Stimulated activated CD8-positive, alpha-beta memory T cell treated with anti-CD3 and anti-CD28 coated beads, Interleukin-4, amount 100 ng/mL, for 4 hours (primary cell): Measurements from ENCODE around the gene NCKAP1.
"Not testable (repeated sequence)": the region's sequence is repeated elsewhere in the genome, so short reads cannot be mapped to it uniquely, and the experiment has no call there.

Experiments
- DNase-seq, 2 donors: peaks; one replicate each; pipeline ENCODE4 v3.0.0-alpha.2; 2020; ENCODE audit warnings: low read depth in 2 of 2, low spot score in 1 of 2

NCKAP1 gene

DNA sequence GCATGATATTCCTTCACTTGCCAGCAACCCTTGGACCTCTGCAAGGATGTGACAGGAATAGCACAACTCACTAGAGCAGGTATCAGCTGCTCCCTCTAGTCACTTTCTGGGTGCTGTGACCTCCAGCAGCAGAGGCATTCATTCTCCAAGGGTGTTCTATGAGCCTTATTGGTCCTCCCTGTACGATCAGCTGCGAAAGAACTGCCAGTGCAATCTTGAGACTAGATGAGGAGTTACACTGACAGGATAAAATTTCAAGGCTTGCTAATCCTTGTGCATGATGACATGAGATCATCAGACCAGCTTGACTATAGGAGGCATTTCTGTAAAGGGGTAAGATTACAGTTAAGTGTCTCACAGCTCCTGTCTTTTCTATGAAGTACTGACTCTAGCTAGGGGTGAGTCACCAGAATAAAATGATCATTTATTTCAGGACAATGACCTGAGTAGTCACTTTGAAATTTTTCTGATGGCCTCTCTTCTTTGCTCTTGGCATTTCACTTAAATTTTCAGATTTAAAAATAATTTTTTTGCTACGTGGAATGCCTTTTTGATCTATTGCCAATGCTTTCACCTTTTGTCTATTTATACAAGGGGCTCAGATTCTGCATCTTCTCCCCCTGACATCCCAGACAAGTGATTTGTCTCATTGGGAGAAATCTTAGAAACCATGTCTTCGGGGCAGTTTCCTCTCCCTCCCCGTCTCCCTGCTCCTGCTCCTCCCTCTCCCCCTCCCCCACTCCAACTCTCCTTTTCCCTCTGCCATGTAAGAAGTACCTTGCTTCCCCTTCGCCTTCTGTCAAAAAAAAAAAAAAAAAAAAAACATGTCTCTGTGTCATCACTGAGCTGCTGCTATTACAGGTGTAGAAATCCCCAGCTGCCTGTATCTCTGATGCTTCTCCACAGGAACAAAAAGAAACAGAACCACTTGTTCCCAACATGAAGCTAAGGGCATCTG, 122.6 kb downstream of the NCKAP1 start:
- no peak for DNase-seq

- no peak for DNase-seq
These were observed 123.4 kb downstream of the NCKAP1 start for GRCh38 chr2:182914852-182915251.

DNA sequence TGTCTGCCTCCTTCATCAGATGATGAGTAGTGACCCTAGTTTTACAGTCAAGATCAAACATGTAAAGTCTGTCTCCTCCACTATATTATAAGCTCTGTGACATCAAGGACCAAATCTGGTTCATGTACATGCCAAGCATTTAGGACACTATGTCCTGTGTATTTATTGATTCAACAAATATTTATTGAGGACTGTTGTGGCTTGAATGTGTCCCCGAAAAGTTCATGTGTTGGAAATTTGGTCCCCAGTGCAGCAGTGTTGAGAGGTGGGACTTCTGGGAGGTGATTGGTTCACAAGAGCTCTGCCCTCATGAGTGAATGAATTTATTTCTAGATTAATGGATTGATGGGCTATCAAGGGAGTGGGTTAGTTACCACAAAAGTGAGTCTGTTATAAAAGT, 125.2 kb downstream of the NCKAP1 start:
- no peak for DNase-seq

DNA sequence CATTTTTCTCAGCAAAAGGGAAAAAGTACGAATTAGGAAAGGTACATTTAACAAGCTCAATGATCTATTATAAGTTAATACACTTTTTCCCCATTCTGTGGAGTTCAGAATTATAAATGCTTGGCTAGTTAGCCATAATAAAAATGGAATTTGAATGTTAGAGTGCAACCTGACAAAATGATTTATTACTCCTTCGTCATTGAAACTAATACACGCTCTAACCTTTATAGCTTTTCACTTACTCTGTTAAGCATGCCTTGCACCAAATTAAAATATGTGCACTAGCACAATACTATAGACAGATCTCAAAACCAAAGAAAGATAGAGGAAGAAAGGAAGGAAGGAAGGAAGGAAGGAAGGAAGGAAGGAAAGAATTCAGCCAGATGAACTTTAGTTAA, 125.7 kb downstream of the NCKAP1 start:
- no peak for DNase-seq

- DNase-seq, result no peak
These were observed 126.3 kb downstream of the NCKAP1 start for GRCh38 chr2:182911813-182912517.

- no peak for DNase-seq
These were observed 127.3 kb downstream of the NCKAP1 start for GRCh38 chr2:182910965-182911364.

- DNase-seq, result no peak
These were observed 131.0 kb downstream of the NCKAP1 start for GRCh38 chr2:182907081-182907830.

- DNase-seq, result no peak
These were observed 131.8 kb downstream of the NCKAP1 start for GRCh38 chr2:182906454-182906853.

GRCh38 chr2:182904844-182905243, 133.4 kb downstream of the NCKAP1 start:
- DNase-seq, result no peak

GRCh38 chr2:182903566-182903965, 134.7 kb downstream of the NCKAP1 start:
- no peak for DNase-seq

GRCh38 chr2:182901748-182902147, 136.5 kb downstream of the NCKAP1 start:
- no peak for DNase-seq

- no peak for DNase-seq
These were observed 139.5 kb downstream of the NCKAP1 start for GRCh38 chr2:182898718-182899117.

DNA sequence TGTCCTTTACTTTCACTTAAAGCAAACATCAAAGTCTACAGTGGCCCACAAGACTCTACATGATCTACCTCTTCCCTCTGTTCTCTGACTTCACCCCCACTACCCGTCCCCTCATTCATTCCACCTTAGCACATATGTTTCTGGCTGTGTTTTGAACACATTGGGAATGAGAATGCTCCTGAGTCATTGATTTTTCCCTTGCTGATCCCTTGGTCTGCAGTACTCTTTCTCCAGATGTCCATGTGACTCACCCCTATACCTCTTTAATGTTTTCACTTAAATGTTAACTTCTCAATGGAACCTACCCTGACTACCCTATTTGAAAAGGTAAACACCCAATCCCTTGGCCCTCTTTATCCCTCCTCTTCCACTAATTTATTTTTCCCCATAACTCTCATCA, 141.1 kb downstream of the NCKAP1 start:
- DNase-seq, result no peak

GRCh38 chr2:182895798-182896197, 142.5 kb downstream of the NCKAP1 start:
- DNase-seq, result no peak

DNA sequence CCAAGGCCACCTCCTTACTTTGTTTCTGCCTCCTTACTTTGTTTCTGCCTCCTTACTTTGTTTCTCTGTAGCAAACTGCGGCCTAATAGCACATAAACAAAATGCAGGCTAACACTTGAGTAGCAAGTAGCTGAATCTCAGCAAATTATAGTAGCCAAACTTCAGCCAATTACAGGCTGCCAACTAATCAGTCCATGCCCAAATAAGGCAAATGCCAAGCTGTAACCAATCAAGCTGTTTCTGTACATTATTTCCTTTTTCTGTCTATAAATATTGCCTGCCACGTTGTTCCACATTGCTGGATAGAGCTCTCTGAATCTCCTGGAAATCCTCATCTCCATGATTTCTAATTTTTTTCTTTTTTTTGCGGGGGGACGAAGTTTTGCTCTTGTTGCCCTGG, 143.1 kb downstream of the NCKAP1 start:
- DNase-seq, result no peak

DNA sequence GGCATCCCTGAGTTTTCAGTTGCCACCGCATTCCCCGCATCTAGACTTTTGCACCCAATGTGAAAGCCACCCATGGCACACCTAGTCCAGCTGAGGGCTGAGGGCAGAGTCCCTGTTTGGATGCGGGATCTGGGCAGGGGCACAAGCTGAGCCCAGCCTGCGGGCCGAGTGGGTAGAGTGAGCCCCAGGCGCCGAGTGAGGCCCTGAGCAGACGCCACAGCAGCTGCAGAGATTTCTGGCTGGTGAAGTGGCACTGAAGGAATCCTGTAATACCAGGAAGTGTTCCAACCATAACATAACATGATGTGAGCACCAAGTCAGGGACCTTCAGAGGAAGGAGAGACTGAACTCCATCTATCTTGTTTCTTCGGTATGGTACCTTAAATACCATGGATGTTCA, 144.1 kb downstream of the NCKAP1 start:
- DNase-seq, result no peak

GRCh38 chr2:182893666-182894065, 144.6 kb downstream of the NCKAP1 start:
- DNase-seq, result no peak

- DNase-seq, result not testable (repeated sequence)
These were observed 145.2 kb downstream of the NCKAP1 start for GRCh38 chr2:182893035-182893434.

GRCh38 chr2:182891611-182892010, 146.6 kb downstream of the NCKAP1 start:
- DNase-seq, result no peak

DNA sequence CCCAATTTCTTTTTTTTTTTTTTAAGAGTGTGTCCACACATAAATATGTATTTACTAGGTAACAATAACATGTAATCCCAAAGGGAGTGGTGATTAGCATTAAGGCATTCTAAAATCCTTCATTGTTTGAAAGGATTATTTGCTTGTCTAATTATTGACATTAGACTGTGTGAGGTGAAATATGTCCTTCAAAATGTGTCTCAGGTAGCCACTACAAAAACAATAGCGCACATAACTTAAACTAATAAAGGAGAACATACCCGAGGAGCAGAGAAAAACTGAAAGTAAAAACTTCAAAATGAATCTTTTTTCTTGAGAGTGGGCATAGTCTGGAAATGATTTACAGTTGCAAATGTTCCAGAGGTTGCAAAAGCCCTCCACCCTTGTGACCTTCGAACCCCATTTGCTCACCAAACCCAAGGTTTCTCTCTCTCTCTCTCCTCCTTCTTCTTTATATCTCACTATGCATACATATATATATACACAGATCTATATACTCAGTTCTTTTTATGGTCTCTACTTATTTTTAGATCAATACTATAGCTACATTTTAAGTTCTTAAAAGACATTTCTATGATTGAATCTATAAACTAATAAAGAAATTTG, 147.4 kb downstream of the NCKAP1 start:
- DNase-seq, result no peak

DNA sequence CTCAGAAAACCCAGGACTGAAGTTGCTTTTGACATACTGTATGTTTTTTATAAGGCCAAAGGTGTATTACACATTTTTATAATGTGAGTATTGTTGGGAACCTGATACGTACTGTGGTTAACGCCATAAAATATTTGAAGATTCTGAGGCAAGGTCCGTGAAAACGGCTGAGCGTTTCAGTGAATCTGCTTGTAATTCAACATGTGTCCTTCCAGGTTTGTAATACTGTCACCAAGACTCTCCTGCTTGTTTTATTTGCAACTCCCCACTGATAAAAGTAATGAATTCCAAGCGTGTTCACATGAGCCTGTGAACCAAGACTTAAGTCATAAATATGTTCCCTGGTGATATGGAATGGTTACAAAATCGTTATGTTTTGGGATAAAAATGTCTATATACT, 148.0 kb downstream of the NCKAP1 start:
- no peak for DNase-seq
